H1 (cell line): ENCODE results near the gene BRMS1. TPM values are rescaled to one million over a fixed set of nuclear protein-coding genes. Genes with fewer than 3 reads are reported as not detected.

ENCODE experiments used
- CTCF ChIA-PET: fragments of 300-600 bp; sonication (Branson Sonifier 250); formaldehyde crosslinking; loops from one replicate; lab custom pipeline; 2021; ENCODE audit not compliant: partially characterized antibody; lab: Charles Lee
- POLR2A ChIA-PET: fragments of 300-600 bp; sonication (Branson Sonifier 250); formaldehyde crosslinking; loops from one replicate; lab custom pipeline; 2021; ENCODE audit warnings: inconsistent platforms; ENCODE audit not compliant: partially characterized antibody; lab: Charles Lee
- DNase-seq, 2 experiments: peaks; one replicate each; pipeline versions ENCODE4 v3.0.0 to v3.0.0-alpha.2; 2010 to 2022; ENCODE audit warnings: low spot score in 2 of 2, low read depth in 1 of 2, mixed read lengths in 1 of 2
- FAIRE-seq: peaks from 2 replicates; lab custom pipeline; 2011; peaks lifted over from hg19 to GRCh38; lab: Jason Lieb, UNC
- H2AFZ ChIP-seq: 2 replicates; pipeline ENCODE4 v1.8.1; 2012; ENCODE audit warnings: low read length, inconsistent platforms
- H2AK5ac ChIP-seq: 2 replicates; pipeline ENCODE4 v1.6.1; 2013; ENCODE audit warnings: low read depth, low read length
- H2BK120ac ChIP-seq: replicated peaks from 2 replicates; pipeline ENCODE3; 2013; ENCODE audit warnings: low read depth, low read length, inconsistent platforms
- H2BK12ac ChIP-seq: 2 replicates; pipeline ENCODE4 v1.6.1; 2013; ENCODE audit warnings: low read depth, low read length
- H2BK15ac ChIP-seq: 2 replicates; pipeline ENCODE4 v1.6.1; 2013; ENCODE audit warnings: low read length
- H2BK20ac ChIP-seq: 2 replicates; pipeline ENCODE4 v1.6.1; 2013; ENCODE audit warnings: low read length
- H2BK5ac ChIP-seq: 2 replicates; pipeline ENCODE4 v1.6.1; 2013; ENCODE audit warnings: low read depth, low read length
- H3K14ac ChIP-seq: 2 replicates; pipeline ENCODE4 v1.6.1; 2013; ENCODE audit warnings: inconsistent platforms; ENCODE audit not compliant: insufficient read length
- H3K18ac ChIP-seq: 2 replicates; pipeline ENCODE4 v1.6.1; 2013; ENCODE audit warnings: low read length; ENCODE audit errors: extremely low read depth
- H3K23ac ChIP-seq: 2 replicates; pipeline ENCODE4 v1.6.1; 2013; ENCODE audit warnings: inconsistent platforms; ENCODE audit not compliant: insufficient read length
- H3K23me2 ChIP-seq: 2 replicates; pipeline ENCODE4 v1.6.1; 2013; ENCODE audit warnings: low read depth, low read length
- H3K27ac ChIP-seq: 2 replicates; pipeline ENCODE4 v1.6.1; 2011; ENCODE audit warnings: low read depth, low read length, inconsistent platforms
- H3K27me3 ChIP-seq, 4 experiments: replicated peaks in 1 of 4; 1 replicate in 1 of 4; 2 replicates in 3 of 4; pipeline versions ENCODE4 v1.6.1 to v1.8.1; 2011 to 2013; ENCODE audit warnings: low read length in 3 of 4, mild to moderate bottlenecking in 3 of 4, inconsistent platforms in 2 of 4, mixed read lengths in 2 of 4, moderate library complexity in 1 of 4; ENCODE audit not compliant: control insufficient read depth in 3 of 4, insufficient read depth in 3 of 4; ENCODE audit errors: extremely low read depth in 1 of 4
- H3K36me3 ChIP-seq, 4 experiments: 2 replicates each; pipeline versions ENCODE4 v1.6.1 to v1.8.1; 2011 to 2013; ENCODE audit warnings: mild to moderate bottlenecking in 4 of 4, low read length in 3 of 4, moderate library complexity in 2 of 4, control low read depth in 1 of 4, inconsistent platforms in 1 of 4; ENCODE audit not compliant: insufficient read depth in 4 of 4, control insufficient read depth in 2 of 4
- H3K4ac ChIP-seq: replicated peaks from 2 replicates; pipeline ENCODE3; 2013; ENCODE audit warnings: low read length, low read depth, mixed read lengths, inconsistent platforms; ENCODE audit not compliant: insufficient read length
- H3K4me1 ChIP-seq, 4 experiments: replicated peaks in 1 of 4; 1 replicate in 1 of 4; 2 replicates in 3 of 4; pipeline versions ENCODE4 v1.6.1 to v1.8.1; 2011 to 2013; ENCODE audit warnings: low read length in 3 of 4, inconsistent platforms in 2 of 4, mixed read lengths in 1 of 4; ENCODE audit not compliant: insufficient read depth in 4 of 4, control insufficient read depth in 3 of 4
- H3K4me2 ChIP-seq, 2 experiments: 2 replicates each; pipeline versions ENCODE4 v1.6.1 to v1.8.1; 2011 to 2013; ENCODE audit warnings: low read depth in 2 of 2, low read length in 2 of 2, control low read depth in 1 of 2, inconsistent platforms in 1 of 2, mild to moderate bottlenecking in 1 of 2; ENCODE audit not compliant: insufficient read depth in 1 of 2
- H3K4me3 ChIP-seq, 4 experiments: fragments of 200-600, 300-600 bp in 1 of 4; sonication (generic), shearing (Covaris generic), sonication (Bioruptor Twin) in 1 of 4; 2 replicates each; pipeline versions ENCODE4 v1.5.1 to v1.8.1; 2011 to 2016; ENCODE audit warnings: low read length in 4 of 4, low read depth in 3 of 4, control low read depth in 2 of 4, inconsistent platforms in 2 of 4, mild to moderate bottlenecking in 2 of 4, mixed read lengths in 1 of 4, moderate library complexity in 1 of 4; ENCODE audit not compliant: insufficient read depth in 2 of 4; ENCODE audit errors: extremely low read depth in 1 of 4
- H3K56ac ChIP-seq: replicated peaks from 2 replicates; pipeline ENCODE3; 2013; ENCODE audit warnings: low read depth, mild to moderate bottlenecking, mixed read lengths, low read length, inconsistent platforms; ENCODE audit not compliant: insufficient read length
- H3K79me1 ChIP-seq: 2 replicates; pipeline ENCODE4 v1.6.1; 2013; ENCODE audit warnings: low read depth, low read length, control low read depth
- H3K79me2 ChIP-seq, 2 experiments: 2 replicates each; pipeline versions ENCODE4 v1.6.1 to v1.8.1; 2012 to 2013; ENCODE audit warnings: low read length in 2 of 2, mild to moderate bottlenecking in 2 of 2, inconsistent platforms in 1 of 2; ENCODE audit not compliant: insufficient read depth in 2 of 2, control insufficient read depth in 1 of 2
- H3K9ac ChIP-seq, 4 experiments: replicated peaks in 1 of 4; 1 replicate in 1 of 4; 2 replicates in 3 of 4; pipeline versions ENCODE4 v1.6.1 to v1.8.1; 2011 to 2013; ENCODE audit warnings: low read depth in 3 of 4, low read length in 3 of 4, control low read depth in 2 of 4, mild to moderate bottlenecking in 2 of 4, moderate library complexity in 2 of 4, inconsistent platforms in 1 of 4; ENCODE audit errors: extremely low read depth in 1 of 4
- H3K9me3 ChIP-seq, 2 experiments: 2 replicates each; pipeline versions ENCODE4 v1.6.1 to v1.8.1; 2012 to 2013; ENCODE audit warnings: mild to moderate bottlenecking in 2 of 2, moderate library complexity in 2 of 2, control low read depth in 1 of 2, inconsistent platforms in 1 of 2, low read depth in 1 of 2, low read length in 1 of 2, mixed read lengths in 1 of 2; ENCODE audit not compliant: insufficient read depth in 2 of 2
- H4K20me1 ChIP-seq, 2 experiments: replicated peaks in 1 of 2; 2 replicates each; pipeline versions ENCODE3 to v1.8.1; 2011 to 2013; ENCODE audit warnings: inconsistent platforms in 2 of 2, low read length in 2 of 2, mild to moderate bottlenecking in 1 of 2; ENCODE audit not compliant: insufficient read depth in 2 of 2, control insufficient read depth in 1 of 2
- H4K5ac ChIP-seq: 2 replicates; pipeline ENCODE4 v1.6.1; 2013; ENCODE audit warnings: low read length, low read depth, mixed read lengths, inconsistent platforms; ENCODE audit not compliant: insufficient read length
- H4K8ac ChIP-seq: 2 replicates; pipeline ENCODE4 v1.8.0; 2013; ENCODE audit warnings: mild to moderate bottlenecking, moderate library complexity, low read length, inconsistent platforms; ENCODE audit not compliant: insufficient read depth; ENCODE audit errors: extremely low read depth
- H4K91ac ChIP-seq: replicated peaks from 2 replicates; pipeline ENCODE3; 2013; ENCODE audit warnings: low read length, mixed read lengths, inconsistent platforms; ENCODE audit not compliant: insufficient read length
- CBX8 ChIP-seq: fragments of 300-800, 300-1000 bp; sonication (generic); IDR thresholded peaks from 2 replicates; pipeline ENCODE4 v1.7.1; 2016; ENCODE audit warnings: low read depth, low read length, borderline replicate concordance
- CEBPB ChIP-seq: IDR thresholded peaks from 2 replicates; pipeline ENCODE4 v1.6.1; 2012; ENCODE audit warnings: low read depth, low read length
- CREB1 ChIP-seq: IDR thresholded peaks from 2 replicates; pipeline ENCODE4 v1.6.1; 2012; ENCODE audit warnings: inconsistent platforms
- POLR2A ChIP-seq, 2 experiments: IDR thresholded peaks; 1 replicate in 1 of 2; 2 replicates in 1 of 2; pipeline ENCODE4 v1.6.1; 2011; ENCODE audit warnings: low read depth in 2 of 2, low read length in 2 of 2, mild to moderate bottlenecking in 2 of 2; ENCODE audit errors: control extremely low read depth in 1 of 2
- POLR2AphosphoS5 ChIP-seq: IDR thresholded peaks from 2 replicates; pipeline ENCODE4 v1.6.1; 2011; ENCODE audit warnings: low read depth, low read length
- RAD21 ChIP-seq, 2 experiments: IDR thresholded peaks in 1 of 2; conservative IDR thresholded peaks in 1 of 2; 2 replicates each; pipeline ENCODE4 v1.6.1; 2011; ENCODE audit warnings: low read depth in 2 of 2, low read length in 2 of 2, improper control_type of control experiment in 1 of 2, inconsistent platforms in 1 of 2, mild to moderate bottlenecking in 1 of 2, moderate library complexity in 1 of 2
- RFX5 ChIP-seq: IDR thresholded peaks from 2 replicates; pipeline ENCODE4 v1.6.1; 2011; ENCODE audit warnings: low read depth, low read length, improper control_type of control experiment, borderline replicate concordance
- RXRA ChIP-seq: IDR thresholded peaks from 2 replicates; pipeline ENCODE4 v1.6.1; 2011; ENCODE audit warnings: low read depth, mild to moderate bottlenecking, low read length, moderate library complexity; ENCODE audit not compliant: insufficient read depth
- SP1 ChIP-seq: IDR thresholded peaks from 2 replicates; pipeline ENCODE4 v1.6.1; 2011; ENCODE audit warnings: low read depth, low read length
- SP4 ChIP-seq: IDR thresholded peaks from 2 replicates; pipeline ENCODE4 v1.6.1; 2012; ENCODE audit warnings: low read length, inconsistent platforms
- TAF1 ChIP-seq: IDR thresholded peaks from 2 replicates; pipeline ENCODE4 v1.6.1; 2011; ENCODE audit warnings: mild to moderate bottlenecking, low read depth, low read length
- YY1 ChIP-seq: IDR thresholded peaks from 2 replicates; pipeline ENCODE4 v1.6.1; 2011; ENCODE audit warnings: low read depth, mild to moderate bottlenecking, low read length
- WGBS, 2 experiments: shearing (Covaris generic) in 1 of 2; methylation state at CpG; one replicate each; pipeline versions ENCODE4 v1.1.6 to v1.1.7; 2013 to 2015; ENCODE audit warnings: low lambda C conversion rate in 2 of 2, mixed read lengths in 2 of 2, inconsistent platforms in 1 of 2, low coverage in 1 of 2, missing lambda C conversion rate in 1 of 2; ENCODE audit not compliant: insufficient replicate concordance in 2 of 2, insufficient coverage in 1 of 2, insufficient read length in 1 of 2; ENCODE audit errors: extremely low coverage in 1 of 2, missing lambda C conversion rate in 1 of 2; 5-methylcytosine and 5-hydroxymethylcytosine counted together
- polyA plus RNA-seq, 7 experiments: library from polyadenylated mRNA; depleted of rRNA in 3 of 7; stranded (reverse) in 5 of 7; unstranded in 2 of 7; fragments of >200 nt in 5 of 7; fragments of 200-250 nt in 2 of 7; gene quantifications; 1 replicate in 5 of 7; 2 replicates in 1 of 7; 4 replicates in 1 of 7; pipeline versions ENCODE4 v1.2.1 to v1.2.3, GENCODE V29; 2011 to 2013; ENCODE audit warnings: missing spikeins in 2 of 7, mixed read lengths in 2 of 7
- total RNA-seq: library from RNA; stranded (reverse); fragmentation: NEBNext Ultra II Directional; extraction: Animal tissue kit (Norgen Biotek cat#: 25700); gene quantifications from 2 replicates; pipeline ENCODE4 v1.2.1, GENCODE V29; 2021

Gene BRMS1
- total and polyA plus RNA-seq, 2 of the 8 experiments (the other 6 are each of a cell fraction or from before 2014, with no cell fraction given): 39.2 to 46.1 TPM

- Histone ChIP-seq H3K79me2 (no peaks in the 10 kb centered on the region), H2AK5ac (no peak overlapping the region), H3K36me3 (no peaks in the 10 kb centered on the region), H3K27ac (peak overlapping the region; percentile 22; the same call in 1 of the 2 replicates), H3K4me3 (peak overlapping the region; percentile 59 to 79 (median 71)), H3K4me2 (peak overlapping the region; percentile 48 to 88), H3K79me1 (no peaks in the 10 kb centered on the region), H4K91ac (peak overlapping the region; percentile 88), H2BK15ac (no peak overlapping the region), H3K23ac (no peak overlapping the region), H3K14ac (no peak overlapping the region), H2BK120ac (no peak overlapping the region), H2BK12ac (peak overlapping the region; percentile 53; the same call in 1 of the 2 replicates), H3K18ac (peak overlapping the region; percentile 83), H3K4ac (peak overlapping the region; percentile 96), H3K4me1 (peaks cover 7 to 24% (median 14%) of the 10 kb centered on the region in 4 experiments), H2BK5ac (peak overlapping the region; percentile 90; the same call in 1 of the 2 replicates), H3K9me3 (no peaks in the 10 kb centered on the region), H3K23me2 (peaks cover 8% of the 10 kb centered on the region), H3K9ac (peak overlapping the region in 3 of 4 experiments; percentile 29 to 68 (median 62); a peak in 5 of 7 replicates), H2AFZ (peak overlapping the region; percentile 86; the same call in 1 of the 2 replicates), H2BK20ac (no peak overlapping the region), H3K27me3 (peaks cover 0 to 3% (median 0%) of the 10 kb centered on the region in 4 experiments; a peak in 2 of 7 replicates), H4K20me1 (no peaks in the 10 kb centered on the region), H4K8ac (peak overlapping the region; percentile 87), H4K5ac (peak overlapping the region; percentile 84), H3K56ac (peak overlapping the region; percentile 65)
- WGBS, 2 experiments: 1% methylated on average over 32 of the region's 52 CpGs; no CpG with 5 or more reads in 1 of the 2 experiments
- FAIRE-seq (peak; percentile 7), DNase-seq (peak; percentile 97 to 100)
- ChIA-PET CTCF (interaction anchor here (0.6 to 11.7 kb wide), 34 partner anchors 9 to 267 kb away, joined by 3 to 242 read pairs (median 4); partner anchors contain the start of genes B4GAT1, BRMS1, CNIH2 and RAB1B), POLR2A (interaction anchor here (0.5 to 4.1 kb wide), 22 partner anchors 9 to 1085 kb away, joined by 3 to 25 read pairs (median 6); partner anchors contain the start of genes BRMS1, RIN1, TMEM151A and YIF1A)
- TF ChIP-seq RFX5 (no peak), RAD21 (IDR thresholded peaks at IDR 0.05 in 1 of 2, conservative IDR thresholded peaks at IDR 0.05 in 1 of 2; ENCODE audit: low read depth in 2 of 2, low read length in 2 of 2) (no peak), TAF1 (peak; percentile 55), SP1 (peak; percentile 58; the same call in 1 of the 2 replicates), SP4 (no peak), POLR2AphosphoS5 (peak; percentile 36; the same call in 1 of the 2 replicates), YY1 (0 out of 2 replicates have a peak, but pooled peaks have one; percentile 7), CBX8 (no peak), RXRA (0 out of 2 replicates have a peak, but pooled peaks have one; percentile 68), POLR2A (IDR thresholded peaks at IDR 0.05; ENCODE audit: control extremely low read depth in 1 of 2, low read depth in 2 of 2, low read length in 2 of 2) (peak in 1 of 2 experiments; percentile 66; a peak in 2 of 3 replicates), CREB1 (0 out of 2 replicates have a peak, but pooled peaks have one; percentile 14), CEBPB (no peak)
Measured at GRCh38 chr11:66312549-66313320, 32.2 kb downstream of the BRMS1 start.
